B cell (primary cell): ENCODE measurements around the gene PCDHA1.

ENCODE experiments used
- EZH2 ChIP-seq: IDR thresholded peaks from 2 replicates; pipeline ENCODE4 v1.6.1; 2012; ENCODE audit warnings: borderline replicate concordance, low read depth, mild to moderate bottlenecking, moderate library complexity, low read length; ENCODE audit not compliant: insufficient read depth, poor library complexity, severe bottlenecking
- TF ChIP-seq, protein P1 (sequence below): fragments of 200-600 bp; IDR thresholded peaks from one replicate; pipeline ENCODE4 v1.8.0; 2022; ENCODE audit warnings: antibody characterized with exemption, mild to moderate bottlenecking

- TF ChIP-seq, protein P1, sequence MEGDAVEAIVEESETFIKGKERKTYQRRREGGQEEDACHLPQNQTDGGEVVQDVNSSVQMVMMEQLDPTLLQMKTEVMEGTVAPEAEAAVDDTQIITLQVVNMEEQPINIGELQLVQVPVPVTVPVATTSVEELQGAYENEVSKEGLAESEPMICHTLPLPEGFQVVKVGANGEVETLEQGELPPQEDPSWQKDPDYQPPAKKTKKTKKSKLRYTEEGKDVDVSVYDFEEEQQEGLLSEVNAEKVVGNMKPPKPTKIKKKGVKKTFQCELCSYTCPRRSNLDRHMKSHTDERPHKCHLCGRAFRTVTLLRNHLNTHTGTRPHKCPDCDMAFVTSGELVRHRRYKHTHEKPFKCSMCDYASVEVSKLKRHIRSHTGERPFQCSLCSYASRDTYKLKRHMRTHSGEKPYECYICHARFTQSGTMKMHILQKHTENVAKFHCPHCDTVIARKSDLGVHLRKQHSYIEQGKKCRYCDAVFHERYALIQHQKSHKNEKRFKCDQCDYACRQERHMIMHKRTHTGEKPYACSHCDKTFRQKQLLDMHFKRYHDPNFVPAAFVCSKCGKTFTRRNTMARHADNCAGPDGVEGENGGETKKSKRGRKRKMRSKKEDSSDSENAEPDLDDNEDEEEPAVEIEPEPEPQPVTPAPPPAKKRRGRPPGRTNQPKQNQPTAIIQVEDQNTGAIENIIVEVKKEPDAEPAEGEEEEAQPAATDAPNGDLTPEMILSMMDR = no peak
- TF ChIP-seq EZH2 = no peak
Observed at GRCh38 chr5:140992828-140993227, 206.9 kb downstream of the PCDHA1 start.
